ENCODE data around the gene KCNN1. TPM values are rescaled to one million over a fixed set of nuclear protein-coding genes. Genes with fewer than 3 reads are reported as not detected.

The KCNN1 gene
- total and polyA plus RNA-seq, 2 of the 13 experiments (the other 11 are each of a cell fraction or from before 2014, with no cell fraction given): 0.04 TPM; not detected in 1

- no peak for TF ChIP-seq ATAD3A (CRISPR knock-in tag; IDR thresholded peaks at IDR 0.05)
- TF ChIP-seq MED1 (CRISPR knock-in tag; IDR thresholded peaks at IDR 0.05): no peak
- TF ChIP-seq, protein P1, sequence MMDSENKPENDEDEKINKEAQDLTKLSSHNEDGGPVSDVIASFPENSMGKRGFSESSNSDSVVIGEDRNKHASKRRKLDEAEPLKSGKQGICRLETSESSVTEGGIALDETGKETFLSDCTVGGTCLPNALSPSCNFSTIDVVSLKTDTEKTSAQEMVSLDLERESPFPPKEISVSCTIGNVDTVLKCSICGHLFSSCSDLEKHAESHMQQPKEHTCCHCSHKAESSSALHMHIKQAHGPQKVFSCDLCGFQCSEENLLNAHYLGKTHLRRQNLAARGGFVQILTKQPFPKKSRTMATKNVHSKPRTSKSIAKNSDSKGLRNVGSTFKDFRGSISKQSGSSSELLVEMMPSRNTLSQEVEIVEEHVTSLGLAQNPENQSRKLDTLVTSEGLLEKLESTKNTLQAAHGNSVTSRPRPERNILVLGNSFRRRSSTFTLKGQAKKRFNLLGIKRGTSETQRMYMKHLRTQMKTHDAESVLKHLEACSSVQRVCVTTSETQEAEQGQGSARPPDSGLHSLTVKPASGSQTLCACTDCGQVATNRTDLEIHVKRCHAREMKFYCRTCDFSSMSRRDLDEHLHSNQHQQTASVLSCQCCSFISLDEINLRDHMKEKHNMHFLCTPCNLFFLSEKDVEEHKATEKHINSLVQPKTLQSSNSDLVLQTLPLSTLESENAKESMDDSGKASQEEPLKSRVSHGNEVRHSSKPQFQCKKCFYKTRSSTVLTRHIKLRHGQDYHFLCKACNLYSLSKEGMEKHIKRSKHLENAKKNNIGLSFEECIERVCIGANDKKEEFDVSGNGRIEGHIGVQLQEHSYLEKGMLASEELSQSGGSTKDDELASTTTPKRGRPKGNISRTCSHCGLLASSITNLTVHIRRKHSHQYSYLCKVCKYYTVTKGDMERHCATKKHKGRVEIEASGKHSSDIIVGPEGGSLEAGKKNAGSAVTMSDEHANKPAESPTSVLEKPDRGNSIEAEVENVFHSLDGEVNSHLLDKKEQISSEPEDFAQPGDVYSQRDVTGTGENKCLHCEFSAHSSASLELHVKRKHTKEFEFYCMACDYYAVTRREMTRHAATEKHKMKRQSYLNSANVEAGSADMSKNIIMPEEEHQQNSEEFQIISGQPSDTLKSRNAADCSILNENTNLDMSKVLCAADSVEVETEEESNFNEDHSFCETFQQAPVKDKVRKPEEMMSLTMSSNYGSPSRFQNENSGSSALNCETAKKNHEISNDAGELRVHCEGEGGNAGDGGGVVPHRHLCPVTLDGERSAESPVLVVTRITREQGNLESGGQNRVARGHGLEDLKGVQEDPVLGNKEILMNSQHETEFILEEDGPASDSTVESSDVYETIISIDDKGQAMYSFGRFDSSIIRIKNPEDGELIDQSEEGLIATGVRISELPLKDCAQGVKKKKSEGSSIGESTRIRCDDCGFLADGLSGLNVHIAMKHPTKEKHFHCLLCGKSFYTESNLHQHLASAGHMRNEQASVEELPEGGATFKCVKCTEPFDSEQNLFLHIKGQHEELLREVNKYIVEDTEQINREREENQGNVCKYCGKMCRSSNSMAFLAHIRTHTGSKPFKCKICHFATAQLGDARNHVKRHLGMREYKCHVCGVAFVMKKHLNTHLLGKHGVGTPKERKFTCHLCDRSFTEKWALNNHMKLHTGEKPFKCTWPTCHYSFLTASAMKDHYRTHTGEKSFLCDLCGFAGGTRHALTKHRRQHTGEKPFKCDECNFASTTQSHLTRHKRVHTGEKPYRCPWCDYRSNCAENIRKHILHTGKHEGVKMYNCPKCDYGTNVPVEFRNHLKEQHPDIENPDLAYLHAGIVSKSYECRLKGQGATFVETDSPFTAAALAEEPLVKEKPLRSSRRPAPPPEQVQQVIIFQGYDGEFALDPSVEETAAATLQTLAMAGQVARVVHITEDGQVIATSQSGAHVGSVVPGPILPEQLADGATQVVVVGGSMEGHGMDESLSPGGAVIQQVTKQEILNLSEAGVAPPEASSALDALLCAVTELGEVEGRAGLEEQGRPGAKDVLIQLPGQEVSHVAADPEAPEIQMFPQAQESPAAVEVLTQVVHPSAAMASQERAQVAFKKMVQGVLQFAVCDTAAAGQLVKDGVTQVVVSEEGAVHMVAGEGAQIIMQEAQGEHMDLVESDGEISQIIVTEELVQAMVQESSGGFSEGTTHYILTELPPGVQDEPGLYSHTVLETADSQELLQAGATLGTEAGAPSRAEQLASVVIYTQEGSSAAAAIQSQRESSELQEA (CRISPR knock-in tag; IDR thresholded peaks at IDR 0.05; ENCODE audit: not compliant biosample characterization): no peak
- TF ChIP-seq, protein P2, sequence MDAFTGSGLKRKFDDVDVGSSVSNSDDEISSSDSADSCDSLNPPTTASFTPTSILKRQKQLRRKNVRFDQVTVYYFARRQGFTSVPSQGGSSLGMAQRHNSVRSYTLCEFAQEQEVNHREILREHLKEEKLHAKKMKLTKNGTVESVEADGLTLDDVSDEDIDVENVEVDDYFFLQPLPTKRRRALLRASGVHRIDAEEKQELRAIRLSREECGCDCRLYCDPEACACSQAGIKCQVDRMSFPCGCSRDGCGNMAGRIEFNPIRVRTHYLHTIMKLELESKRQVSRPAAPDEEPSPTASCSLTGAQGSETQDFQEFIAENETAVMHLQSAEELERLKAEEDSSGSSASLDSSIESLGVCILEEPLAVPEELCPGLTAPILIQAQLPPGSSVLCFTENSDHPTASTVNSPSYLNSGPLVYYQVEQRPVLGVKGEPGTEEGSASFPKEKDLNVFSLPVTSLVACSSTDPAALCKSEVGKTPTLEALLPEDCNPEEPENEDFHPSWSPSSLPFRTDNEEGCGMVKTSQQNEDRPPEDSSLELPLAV (CRISPR knock-in tag; conservative IDR thresholded peaks at IDR 0.05; ENCODE audit: low read depth): no peak
- TF ChIP-seq, protein P3, sequence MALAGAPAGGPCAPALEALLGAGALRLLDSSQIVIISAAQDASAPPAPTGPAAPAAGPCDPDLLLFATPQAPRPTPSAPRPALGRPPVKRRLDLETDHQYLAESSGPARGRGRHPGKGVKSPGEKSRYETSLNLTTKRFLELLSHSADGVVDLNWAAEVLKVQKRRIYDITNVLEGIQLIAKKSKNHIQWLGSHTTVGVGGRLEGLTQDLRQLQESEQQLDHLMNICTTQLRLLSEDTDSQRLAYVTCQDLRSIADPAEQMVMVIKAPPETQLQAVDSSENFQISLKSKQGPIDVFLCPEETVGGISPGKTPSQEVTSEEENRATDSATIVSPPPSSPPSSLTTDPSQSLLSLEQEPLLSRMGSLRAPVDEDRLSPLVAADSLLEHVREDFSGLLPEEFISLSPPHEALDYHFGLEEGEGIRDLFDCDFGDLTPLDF (CRISPR knock-in tag; IDR thresholded peaks at IDR 0.05): no peak
- 0 out of 2 replicates have a peak, but pooled peaks have one; percentile 39 for TF ChIP-seq SP5 (CRISPR knock-in tag; IDR thresholded peaks at IDR 0.05; ENCODE audit: borderline replicate concordance, low read depth)
- TF ChIP-seq ZFYVE20 (CRISPR knock-in tag; IDR thresholded peaks at IDR 0.05; ENCODE audit: borderline replicate concordance, low read depth): no peak
- no peak for TF ChIP-seq UBTF (CRISPR knock-in tag; IDR thresholded peaks at IDR 0.05)
- TF ChIP-seq ARHGAP35 (CRISPR knock-in tag; IDR thresholded peaks at IDR 0.05; ENCODE audit: borderline replicate concordance): no peak
- TF ChIP-seq POGK (CRISPR knock-in tag; conservative IDR thresholded peaks at IDR 0.05): no peak
- TF ChIP-seq KDM5A (IDR thresholded peaks at IDR 0.05; ENCODE audit: borderline replicate concordance, low read length): no peak
- TF ChIP-seq ZSCAN12 (CRISPR knock-in tag; IDR thresholded peaks at IDR 0.05): no peak
These were observed 53.5 kb downstream of the KCNN1 start (continued) for GRCh38 chr19:18020212-18021085.
